RWPE1 (cell line): ENCODE results near the gene TTC28.

Experiments
- CTCF ChIA-PET: fragments of 350-600 bp; sonication (Branson Sonifier 250); formaldehyde crosslinking; extraction: SDS; loops from one replicate; lab custom pipeline; 2021; lab: Yijun Ruan, JAX
- POLR2A ChIA-PET: fragments of 400-600 bp; formaldehyde crosslinking; extraction: SDS; loops from one replicate; lab custom pipeline; 2020; ENCODE audit warnings: antibody characterized with exemption; ENCODE audit not compliant: low non-redundant PET; lab: Yijun Ruan, JAX
- DNase-seq: peaks from one replicate; pipeline ENCODE4 v3.0.0; 2012; ENCODE audit warnings: low spot score
- H3K27ac ChIP-seq: fragments of 450-650 bp; 2 replicates; pipeline ENCODE4 v1.5.1; 2017
- CTCF ChIP-seq: fragments of 450-650 bp; conservative IDR thresholded peaks from 2 replicates; pipeline ENCODE4 v1.5.1; 2017; ENCODE audit warnings: low read depth, mild to moderate bottlenecking

TTC28 gene

GRCh38 chr22:28102151-28102812 is 577.4 kb downstream of the TTC28 start:
- POLR2A ChIA-PET, result no interaction called here
- CTCF ChIA-PET, result interaction anchor here (0.6 kb wide), 1 partner anchor 50 kb away, joined by 3 read pairs; no protein-coding TSS in a partner anchor
- no peak for TF ChIP-seq CTCF
- no peak for DNase-seq
- no peak overlapping the region for H3K27ac ChIP-seq

- no peak for DNase-seq
- ChIA-PET POLR2A (no interaction called here), CTCF (no interaction called here)
- no peak overlapping the region for H3K27ac ChIP-seq
- no peak for TF ChIP-seq CTCF
Measured at GRCh38 chr22:28097627-28098026, 582.0 kb downstream of the TTC28 start.

- CTCF ChIA-PET, result no interaction called here
- TF ChIP-seq CTCF, result no peak
Measured at GRCh38 chr22:28096161-28096560, 583.5 kb downstream of the TTC28 start.

GRCh38 chr22:28095316-28096095 is 584.1 kb downstream of the TTC28 start:
- POLR2A ChIA-PET, result no interaction called here
- CTCF ChIA-PET, result no interaction called here

More at GRCh38 chr22:28096161-28096560, 583.5 kb downstream of the TTC28 start:
- H3K27ac ChIP-seq, result no peak overlapping the region
- POLR2A ChIA-PET, result no interaction called here
- no peak for DNase-seq

GRCh38 chr22:28094771-28095170 is 584.9 kb downstream of the TTC28 start:
- no peak for TF ChIP-seq CTCF
- DNase-seq, result no peak
- CTCF ChIA-PET, result no interaction called here
- H3K27ac ChIP-seq, result no peak overlapping the region
- POLR2A ChIA-PET, result no interaction called here

More at GRCh38 chr22:28095316-28096095, 584.1 kb downstream of the TTC28 start:
- H3K27ac ChIP-seq, result no peak overlapping the region
- no peak for DNase-seq
- no peak for TF ChIP-seq CTCF

GRCh38 chr22:28093711-28094110 is 585.9 kb downstream of the TTC28 start:
- CTCF ChIA-PET, result no interaction called here
- POLR2A ChIA-PET, result no interaction called here
- TF ChIP-seq CTCF, result no peak

More at GRCh38 chr22:28093711-28094110, 585.9 kb downstream of the TTC28 start:
- no peak overlapping the region for H3K27ac ChIP-seq
- DNase-seq, result no peak
